HUES6 (cell line): ENCODE data around the gene CCDC47.
A peak's percentile ranks its signal among the peaks of the same experiment; 100 is the strongest.

Source experiments
- H3K27ac ChIP-seq: 2 replicates; pipeline ENCODE4 v1.7.0; 2013; ENCODE audit warnings: low read depth, mild to moderate bottlenecking, low read length, inconsistent platforms
- H3K27me3 ChIP-seq: 2 replicates; pipeline ENCODE4 v1.6.1; 2013; ENCODE audit warnings: low read length; ENCODE audit not compliant: control insufficient read depth, insufficient read depth
- H3K36me3 ChIP-seq: 2 replicates; pipeline ENCODE4 v1.6.1; 2013; ENCODE audit warnings: low read length; ENCODE audit not compliant: control insufficient read depth, insufficient read depth
- H3K4me1 ChIP-seq: 2 replicates; pipeline ENCODE4 v1.6.1; 2013; ENCODE audit warnings: low read length; ENCODE audit not compliant: control insufficient read depth, insufficient read depth
- H3K4me3 ChIP-seq: 2 replicates; pipeline ENCODE4 v1.5.1; 2013; ENCODE audit warnings: low read depth, low read length
- H3K9ac ChIP-seq: one replicate; pipeline ENCODE4 v1.6.1; 2013; ENCODE audit warnings: mild to moderate bottlenecking, low read length
- H3K9me3 ChIP-seq: 2 replicates; pipeline ENCODE4 v1.6.1; 2013; ENCODE audit warnings: low read depth, low read length; ENCODE audit not compliant: control insufficient read depth, insufficient read depth

CCDC47 gene

GRCh38 chr17:63780928-63781327, 7.5 kb upstream of the CCDC47 start:
- 0 out of 2 replicates have a peak, but pooled peaks cover 4% of the 10 kb centered on the region for H3K4me1 ChIP-seq
- H3K27ac ChIP-seq, result no peak overlapping the region
- H3K36me3 ChIP-seq, result peaks cover 76% of the 10 kb centered on the region
- H3K4me3 ChIP-seq, result no peak overlapping the region
- no peak overlapping the region for H3K9ac ChIP-seq
- no peaks in the 10 kb centered on the region for H3K9me3 ChIP-seq
- no peaks in the 10 kb centered on the region for H3K27me3 ChIP-seq

- H3K4me3 ChIP-seq, result no peak overlapping the region
- no peaks in the 10 kb centered on the region for H3K9me3 ChIP-seq
- H3K36me3 ChIP-seq, result peaks cover 73% of the 10 kb centered on the region
- H3K27me3 ChIP-seq, result no peaks in the 10 kb centered on the region
- H3K27ac ChIP-seq, result no peak overlapping the region
- H3K4me1 ChIP-seq, result 0 out of 2 replicates have a peak, but pooled peaks cover 8% of the 10 kb centered on the region
- no peak overlapping the region for H3K9ac ChIP-seq
Observed at GRCh38 chr17:63780507-63780906, 7.1 kb upstream of the CCDC47 start.

DNA sequence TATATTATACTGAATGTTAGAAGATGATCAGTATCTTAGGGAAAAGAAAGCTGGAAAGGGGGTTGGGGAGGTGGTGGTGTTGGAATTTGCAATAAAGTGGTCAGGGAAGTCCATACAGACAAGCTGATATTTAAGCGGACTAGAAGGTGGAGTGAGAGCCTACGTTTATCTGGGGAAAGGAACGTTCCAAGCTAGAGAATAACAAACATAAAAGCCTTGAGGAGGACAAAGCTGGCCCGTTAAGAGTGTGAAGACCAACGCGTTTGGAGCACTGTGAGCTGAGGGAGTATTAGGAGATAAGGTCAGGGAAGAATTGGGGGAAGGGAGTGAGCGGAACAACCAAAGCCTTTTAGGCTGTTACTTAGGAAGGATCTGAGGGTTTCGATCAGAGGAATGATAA, 2.0 kb upstream of the CCDC47 start:
- Histone ChIP-seq H3K4me3 (peak overlapping the region; percentile 67), H3K9ac (peak overlapping the region; percentile 93), H3K27ac (no peak overlapping the region; the same call in 1 of the 2 replicates), H3K9me3 (no peaks in the 10 kb centered on the region), H3K27me3 (no peaks in the 10 kb centered on the region), H3K36me3 (peaks cover 39% of the 10 kb centered on the region), H3K4me1 (0 out of 2 replicates have a peak, but pooled peaks cover 8% of the 10 kb centered on the region)

DNA sequence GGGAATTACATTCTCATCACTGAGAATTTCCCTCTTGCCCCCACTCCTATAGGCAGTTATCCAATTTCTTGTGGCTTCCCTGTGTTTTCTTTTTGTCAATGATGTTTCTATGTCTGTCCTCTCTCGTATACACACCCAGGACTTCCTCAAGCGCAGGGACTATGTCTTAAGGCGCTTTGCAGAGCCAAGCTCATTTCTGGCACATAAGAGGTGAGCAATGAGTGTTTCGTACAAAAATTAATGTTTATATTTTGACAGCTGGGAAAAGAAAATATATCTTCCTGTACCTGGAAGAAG, 1.5 kb upstream of the CCDC47 start:
- Histone ChIP-seq H3K36me3 (peaks cover 36% of the 10 kb centered on the region), H3K9ac (peak overlapping the region; percentile 93), H3K27ac (peak overlapping the region; percentile 96; the same call in 1 of the 2 replicates)

GRCh38 chr17:63774141-63774968, 958 bp upstream of the CCDC47 start, which contains the start of gene DDX42:
DDX42 (plus strand) TSS chr17:63774170; CDS start chr17:63787050, 12,880 bp downstream.
- 0 out of 2 replicates have a peak, but pooled peaks cover 8% of the 10 kb centered on the region for H3K4me1 ChIP-seq
- peak within 1 kb of the TSS; percentile 94 for H3K9ac ChIP-seq
- H3K9me3 ChIP-seq, result no peaks in the 10 kb centered on the region
- peaks cover 33% of the 10 kb centered on the region for H3K36me3 ChIP-seq
- no peaks in the 10 kb centered on the region for H3K27me3 ChIP-seq
- H3K27ac ChIP-seq, result peak within 1 kb of the TSS; percentile 96
- H3K4me3 ChIP-seq, result peak within 1 kb of the TSS; percentile 91

More for the DNA sequence above, 1.5 kb upstream of the CCDC47 start:
- Histone ChIP-seq H3K4me3 (peak overlapping the region; percentile 67), H3K9me3 (no peaks in the 10 kb centered on the region), H3K4me1 (0 out of 2 replicates have a peak, but pooled peaks cover 8% of the 10 kb centered on the region), H3K27me3 (no peaks in the 10 kb centered on the region)

DNA sequence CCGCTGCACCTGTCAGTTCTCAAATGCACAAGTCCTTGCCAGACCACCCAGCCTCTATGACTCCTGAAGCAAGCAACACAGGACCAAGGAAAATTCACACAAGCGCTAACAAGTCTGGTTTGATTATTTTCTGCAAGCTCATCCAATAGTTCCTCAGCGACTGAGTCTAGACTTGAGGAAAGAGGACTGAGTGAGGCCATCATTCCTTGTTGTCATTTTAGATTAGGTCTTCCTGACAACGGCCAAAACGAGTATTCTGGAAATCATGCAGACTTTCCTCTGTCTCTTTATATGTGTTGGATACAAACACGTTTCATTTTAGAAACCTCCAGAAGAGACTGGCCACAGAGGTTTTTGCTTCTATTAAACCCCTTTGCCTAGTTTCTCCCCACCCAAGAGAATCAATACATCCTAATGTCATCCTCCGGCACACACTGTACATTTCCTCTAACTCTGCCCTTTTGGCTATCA, 561 bp downstream of the CCDC47 start:
- Histone ChIP-seq H3K4me1 (0 out of 2 replicates have a peak, but pooled peaks cover 8% of the 10 kb centered on the region), H3K27ac (peak overlapping the region; percentile 68; the same call in 1 of the 2 replicates), H3K9me3 (no peaks in the 10 kb centered on the region), H3K36me3 (peaks cover 19% of the 10 kb centered on the region), H3K9ac (peak overlapping the region; percentile 94), H3K4me3 (peak overlapping the region; percentile 91), H3K27me3 (no peaks in the 10 kb centered on the region)

- H3K4me3 ChIP-seq, result no peak overlapping the region
- H3K36me3 ChIP-seq, result peaks cover 24% of the 10 kb centered on the region
- no peaks in the 10 kb centered on the region for H3K4me1 ChIP-seq
- no peak overlapping the region for H3K27ac ChIP-seq
- no peaks in the 10 kb centered on the region for H3K9me3 ChIP-seq
- no peaks in the 10 kb centered on the region for H3K27me3 ChIP-seq
- no peak overlapping the region for H3K9ac ChIP-seq
Observed at GRCh38 chr17:63768433-63768832, 5.0 kb downstream of the CCDC47 start.

- Histone ChIP-seq H3K4me1 (no peaks in the 10 kb centered on the region), H3K27ac (no peak overlapping the region), H3K36me3 (peaks cover 41% of the 10 kb centered on the region), H3K9me3 (no peaks in the 10 kb centered on the region), H3K4me3 (no peak overlapping the region), H3K27me3 (no peaks in the 10 kb centered on the region), H3K9ac (no peak overlapping the region)
Observed at GRCh38 chr17:63766754-63767153, 6.6 kb downstream of the CCDC47 start.

DNA sequence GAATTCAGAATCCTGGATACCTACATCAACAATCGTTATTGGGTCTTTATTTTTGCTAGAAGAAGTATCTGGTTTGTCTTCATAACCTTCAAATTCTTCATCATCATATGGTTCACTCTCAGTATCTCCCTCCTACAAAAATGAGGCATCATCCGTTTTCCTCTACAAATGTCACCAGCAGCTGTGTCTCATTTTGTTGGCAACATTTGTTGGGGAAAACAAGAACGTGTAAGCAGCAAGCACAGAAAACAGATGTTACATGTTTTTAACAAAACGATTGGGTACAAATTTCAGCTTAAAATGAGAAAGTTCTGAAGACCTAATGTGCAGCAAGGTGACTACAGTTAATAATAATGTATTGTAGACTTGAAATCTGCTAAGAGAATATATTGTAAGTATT, 8.7 kb downstream of the CCDC47 start:
- Histone ChIP-seq H3K9me3 (no peaks in the 10 kb centered on the region), H3K27me3 (no peaks in the 10 kb centered on the region), H3K9ac (no peak overlapping the region), H3K4me3 (no peak overlapping the region), H3K36me3 (peaks cover 58% of the 10 kb centered on the region), H3K27ac (no peak overlapping the region), H3K4me1 (no peaks in the 10 kb centered on the region)

GRCh38 chr17:63762161-63763078, 11.0 kb downstream of the CCDC47 start:
- no peak overlapping the region for H3K4me3 ChIP-seq
- no peaks in the 10 kb centered on the region for H3K9me3 ChIP-seq
- no peak overlapping the region for H3K27ac ChIP-seq
- no peaks in the 10 kb centered on the region for H3K4me1 ChIP-seq
- peaks cover 72% of the 10 kb centered on the region for H3K36me3 ChIP-seq
- H3K9ac ChIP-seq, result no peak overlapping the region
- H3K27me3 ChIP-seq, result no peaks in the 10 kb centered on the region
